Cardiac fibroblast (primary cell): ENCODE results near the gene SERPINE1.
"Not testable (repeated sequence)": the region's sequence is repeated elsewhere in the genome, so short reads cannot be mapped to it uniquely, and the experiment has no call there.

Experiments
- DNase-seq, 2 donors: peaks; one replicate each; pipeline versions ENCODE4 v3.0.0 to v3.0.0-alpha.2; 2010; ENCODE audit warnings: low read depth in 2 of 2
- H3K4me3 ChIP-seq, 2 donors: replicated peaks in 1 of 2; 1 replicate in 1 of 2; 2 replicates in 1 of 2; pipeline ENCODE4 v1.5.1; 2011; ENCODE audit warnings: low read depth in 2 of 2, low read length in 2 of 2, mild to moderate bottlenecking in 2 of 2, moderate library complexity in 1 of 2
- TF ChIP-seq, protein P1 (sequence below): IDR thresholded peaks from one replicate; pipeline ENCODE4 v1.5.1; 2011; ENCODE audit warnings: low read depth, mild to moderate bottlenecking, low read length, inconsistent platforms

Gene SERPINE1

DNA sequence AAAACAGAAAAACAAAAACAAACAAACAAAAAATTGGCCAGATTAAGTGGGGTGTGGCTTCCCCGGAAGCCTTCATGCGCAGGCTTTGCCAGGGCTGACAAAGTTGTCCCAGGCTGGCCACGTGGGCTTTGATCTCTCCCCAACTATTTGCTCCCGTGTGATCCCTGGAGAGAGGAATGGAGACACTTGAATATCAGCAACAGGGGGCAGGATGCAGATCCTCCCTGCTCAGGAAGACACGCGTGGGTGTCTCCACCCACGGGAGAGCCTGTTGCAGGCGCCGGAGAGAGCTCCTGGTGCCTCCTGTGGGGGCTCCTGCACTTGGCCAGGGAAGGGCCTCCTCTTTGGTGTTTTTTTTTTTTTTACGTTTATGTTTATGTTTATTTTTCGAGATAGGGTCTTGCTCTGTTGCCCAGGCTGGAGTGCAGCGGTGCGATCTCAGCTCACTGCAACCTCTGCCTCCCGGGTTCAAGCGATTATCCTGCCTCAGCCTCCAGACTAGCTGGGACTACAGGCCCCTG is 22.7 kb upstream of the SERPINE1 start:
- no peak for DNase-seq
- TF ChIP-seq, protein P1, sequence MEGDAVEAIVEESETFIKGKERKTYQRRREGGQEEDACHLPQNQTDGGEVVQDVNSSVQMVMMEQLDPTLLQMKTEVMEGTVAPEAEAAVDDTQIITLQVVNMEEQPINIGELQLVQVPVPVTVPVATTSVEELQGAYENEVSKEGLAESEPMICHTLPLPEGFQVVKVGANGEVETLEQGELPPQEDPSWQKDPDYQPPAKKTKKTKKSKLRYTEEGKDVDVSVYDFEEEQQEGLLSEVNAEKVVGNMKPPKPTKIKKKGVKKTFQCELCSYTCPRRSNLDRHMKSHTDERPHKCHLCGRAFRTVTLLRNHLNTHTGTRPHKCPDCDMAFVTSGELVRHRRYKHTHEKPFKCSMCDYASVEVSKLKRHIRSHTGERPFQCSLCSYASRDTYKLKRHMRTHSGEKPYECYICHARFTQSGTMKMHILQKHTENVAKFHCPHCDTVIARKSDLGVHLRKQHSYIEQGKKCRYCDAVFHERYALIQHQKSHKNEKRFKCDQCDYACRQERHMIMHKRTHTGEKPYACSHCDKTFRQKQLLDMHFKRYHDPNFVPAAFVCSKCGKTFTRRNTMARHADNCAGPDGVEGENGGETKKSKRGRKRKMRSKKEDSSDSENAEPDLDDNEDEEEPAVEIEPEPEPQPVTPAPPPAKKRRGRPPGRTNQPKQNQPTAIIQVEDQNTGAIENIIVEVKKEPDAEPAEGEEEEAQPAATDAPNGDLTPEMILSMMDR = no peak
- H3K4me3 ChIP-seq = no peak overlapping the region

DNA sequence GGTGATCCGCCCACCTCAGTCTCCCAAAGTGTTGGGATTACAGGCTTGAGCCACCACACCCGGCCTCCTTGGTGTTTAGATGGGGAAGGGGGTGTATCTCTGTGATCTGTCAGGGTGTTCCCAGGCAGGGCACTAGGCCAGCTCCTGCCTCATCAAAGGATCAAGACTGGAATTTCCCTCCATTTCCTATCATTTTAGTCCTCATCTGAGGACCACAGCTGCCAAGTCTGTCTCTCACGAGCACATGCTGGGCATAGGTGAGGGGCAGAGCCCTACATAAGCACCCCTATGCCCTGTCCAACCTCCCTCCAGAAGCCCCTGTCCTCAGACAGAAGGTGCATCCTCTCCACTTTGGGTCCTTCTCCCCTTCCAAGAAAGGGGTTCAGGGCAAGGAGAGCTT is 22.1 kb upstream of the SERPINE1 start:
- no peak overlapping the region for H3K4me3 ChIP-seq
- TF ChIP-seq, protein P1 = no peak
- no peak for DNase-seq

DNA sequence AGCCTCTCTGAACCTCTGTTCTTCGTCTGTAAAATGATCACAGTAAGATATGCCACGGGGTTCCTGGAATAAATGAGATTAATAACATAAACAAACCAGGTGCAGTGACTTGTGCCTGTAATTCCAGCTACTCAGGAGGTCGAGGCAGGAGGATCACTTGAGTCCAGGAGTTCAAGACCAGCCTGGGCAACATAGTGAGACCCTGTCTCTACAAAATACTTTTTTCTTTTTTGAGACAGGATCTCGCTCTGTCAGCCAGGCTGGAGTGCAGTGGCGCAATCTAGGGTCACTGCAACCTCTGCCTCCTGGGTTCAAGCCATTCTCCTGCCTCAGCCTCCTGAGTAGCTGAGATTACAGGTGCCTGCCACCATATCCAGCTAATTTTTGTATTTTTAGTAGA is 21.7 kb upstream of the SERPINE1 start:
- not testable (repeated sequence) for H3K4me3 ChIP-seq, DNase-seq

- TF ChIP-seq, protein P1 = no peak
- no peak overlapping the region for H3K4me3 ChIP-seq
- no peak for DNase-seq
Observed at GRCh38 chr7:101106386-101106785, 20.5 kb upstream of the SERPINE1 start.

- TF ChIP-seq, protein P1 = no peak
- peak; percentile 75 to 88 for DNase-seq
Observed at GRCh38 chr7:101108330-101108857, 18.5 kb upstream of the SERPINE1 start.

GRCh38 chr7:101108961-101109360 is 17.9 kb upstream of the SERPINE1 start:
- TF ChIP-seq, protein P1 = no peak
- DNase-seq = peak in 1 of 2 donors; percentile 53
- H3K4me3 ChIP-seq = no peak overlapping the region

More at GRCh38 chr7:101108330-101108857, 18.5 kb upstream of the SERPINE1 start:
- no peak overlapping the region for H3K4me3 ChIP-seq

DNA sequence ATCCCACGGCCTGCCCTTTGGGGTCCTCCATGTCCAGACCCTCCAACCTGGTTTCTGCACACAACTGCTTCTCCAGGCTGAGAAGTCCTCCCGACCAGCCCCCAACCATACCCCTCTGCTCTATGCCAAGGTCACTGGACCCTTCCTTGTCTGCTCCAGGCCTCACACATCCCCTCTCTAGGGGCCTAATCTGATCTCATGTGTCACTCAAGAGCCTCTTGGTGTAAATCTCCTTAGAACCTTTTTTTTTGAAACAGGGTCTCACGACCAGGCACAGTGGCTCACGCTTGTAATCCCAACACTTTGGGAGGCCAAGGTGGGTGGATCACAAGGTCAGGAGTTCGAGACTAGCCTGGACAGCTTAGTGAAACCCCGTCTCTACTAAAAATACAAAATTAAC is 17.5 kb upstream of the SERPINE1 start:
- TF ChIP-seq, protein P1 = no peak
- DNase-seq = no peak
- no peak overlapping the region for H3K4me3 ChIP-seq
